Subcutaneous abdominal adipose tissue (tissue), 5 donors: ENCODE results near the gene RCE1.
"Not testable (repeated sequence)": the region's sequence is repeated elsewhere in the genome, so short reads cannot be mapped to it uniquely, and the experiment has no call there.

ENCODE experiments used
- H3K27ac ChIP-seq: one replicate; pipeline ENCODE4 v1.7.0; 2013; ENCODE audit warnings: low read depth, mild to moderate bottlenecking, inconsistent platforms, low read length, moderate library complexity
- H3K27me3 ChIP-seq, 5 donors: one replicate each; pipeline ENCODE4 v1.7.0; 2013; ENCODE audit warnings: low read length in 5 of 5, inconsistent platforms in 1 of 5; ENCODE audit not compliant: control insufficient read depth in 5 of 5, insufficient read depth in 4 of 5
- H3K36me3 ChIP-seq, 5 donors: one replicate each; pipeline ENCODE4 v1.7.0; 2013; ENCODE audit warnings: low read length in 5 of 5; ENCODE audit not compliant: control insufficient read depth in 5 of 5, insufficient read depth in 5 of 5
- H3K4me1 ChIP-seq, 5 donors: one replicate each; pipeline ENCODE4 v1.7.0; 2013; ENCODE audit warnings: low read length in 5 of 5, mild to moderate bottlenecking in 3 of 5, moderate library complexity in 1 of 5; ENCODE audit not compliant: control insufficient read depth in 5 of 5, insufficient read depth in 5 of 5
- H3K4me3 ChIP-seq, 5 donors: one replicate each; pipeline ENCODE4 v1.7.0; 2013; ENCODE audit warnings: low read length in 5 of 5, low read depth in 1 of 5
- H3K9ac ChIP-seq, 5 donors: one replicate each; pipeline ENCODE4 v1.7.0; 2013; ENCODE audit warnings: low read length in 5 of 5, mild to moderate bottlenecking in 4 of 5, moderate library complexity in 3 of 5
- H3K9me3 ChIP-seq, 5 donors: one replicate each; pipeline ENCODE4 v1.7.0; 2013; ENCODE audit warnings: low read length in 5 of 5; ENCODE audit not compliant: control insufficient read depth in 5 of 5
- donor health status: healthy.
- donor health status: healthy.
- donor health status: healthy.
- donor health status: healthy.
- donor health status: healthy.

The RCE1 gene

GRCh38 chr11:66820901-66821300 lies 22.3 kb upstream of the RCE1 start:
- H3K27me3 ChIP-seq = no peaks in the 10 kb centered on the region

GRCh38 chr11:66823700-66824099 lies 19.5 kb upstream of the RCE1 start:
- Histone ChIP-seq H3K9me3 (no peaks in the 10 kb centered on the region), H3K27ac (no peak overlapping the region), H3K27me3 (no peaks in the 10 kb centered on the region), H3K36me3 (peaks cover 0 to 3% (median 0%) of the 10 kb centered on the region in 5 donors), H3K9ac (no peak overlapping the region), H3K4me1 (no peaks in the 10 kb centered on the region), H3K4me3 (no peak overlapping the region)

More at GRCh38 chr11:66820901-66821300, 22.3 kb upstream of the RCE1 start:
- H3K9ac ChIP-seq = no peak overlapping the region
- no peak overlapping the region for H3K4me3 ChIP-seq
- H3K36me3 ChIP-seq = peaks cover 0 to 4% (median 0%) of the 10 kb centered on the region in 5 donors
- no peaks in the 10 kb centered on the region for H3K4me1 ChIP-seq
- no peak overlapping the region for H3K27ac ChIP-seq
- no peaks in the 10 kb centered on the region for H3K9me3 ChIP-seq

- not testable (repeated sequence) for H3K9ac ChIP-seq, H3K4me1 ChIP-seq, H3K36me3 ChIP-seq, H3K27me3 ChIP-seq, H3K4me3 ChIP-seq, H3K9me3 ChIP-seq, H3K27ac ChIP-seq
Observed at GRCh38 chr11:66824573-66824972, 18.7 kb upstream of the RCE1 start.

- Histone ChIP-seq H3K27me3 (no peaks in the 10 kb centered on the region), H3K4me1 (peaks cover 0 to 5% (median 0%) of the 10 kb centered on the region in 5 donors), H3K36me3 (peaks cover 0 to 13% (median 4%) of the 10 kb centered on the region in 5 donors), H3K27ac (no peak overlapping the region), H3K9me3 (no peaks in the 10 kb centered on the region), H3K9ac (no peak overlapping the region), H3K4me3 (no peak overlapping the region)
Observed at GRCh38 chr11:66834539-66834845, 8.7 kb upstream of the RCE1 start.

GRCh38 chr11:66834943-66835342 lies 8.3 kb upstream of the RCE1 start:
- Histone ChIP-seq H3K27ac (no peak overlapping the region), H3K36me3 (peaks cover 0 to 16% (median 4%) of the 10 kb centered on the region in 5 donors), H3K4me1 (peaks cover 0 to 5% (median 0%) of the 10 kb centered on the region in 5 donors)

GRCh38 chr11:66835768-66836405 lies 7.4 kb upstream of the RCE1 start:
- H3K9ac ChIP-seq = no peak overlapping the region
- no peaks in the 10 kb centered on the region for H3K27me3 ChIP-seq
- H3K27ac ChIP-seq = no peak overlapping the region
- no peak overlapping the region for H3K4me3 ChIP-seq
- peaks cover 0 to 8% (median 3%) of the 10 kb centered on the region in 5 donors for H3K4me1 ChIP-seq
- H3K9me3 ChIP-seq = no peaks in the 10 kb centered on the region
- peaks cover 0 to 20% (median 4%) of the 10 kb centered on the region in 5 donors for H3K36me3 ChIP-seq

More at GRCh38 chr11:66834943-66835342, 8.3 kb upstream of the RCE1 start:
- no peaks in the 10 kb centered on the region for H3K9me3 ChIP-seq
- no peak overlapping the region for H3K4me3 ChIP-seq
- no peak overlapping the region for H3K9ac ChIP-seq
- no peaks in the 10 kb centered on the region for H3K27me3 ChIP-seq

GRCh38 chr11:66840317-66841091 lies 2.7 kb upstream of the RCE1 start:
- H3K9ac ChIP-seq = no peak overlapping the region
- no peaks in the 10 kb centered on the region for H3K9me3 ChIP-seq
- peaks cover 11 to 39% (median 36%) of the 10 kb centered on the region in 5 donors for H3K4me1 ChIP-seq
- no peak overlapping the region for H3K4me3 ChIP-seq
- H3K27me3 ChIP-seq = no peaks in the 10 kb centered on the region
- H3K36me3 ChIP-seq = peaks cover 0 to 29% (median 11%) of the 10 kb centered on the region in 5 donors
- no peak overlapping the region for H3K27ac ChIP-seq

GRCh38 chr11:66841861-66842260 lies 1.4 kb upstream of the RCE1 start:
- Histone ChIP-seq H3K4me3 (peak overlapping the region; percentile 74 to 96 (median 95)), H3K9ac (peak overlapping the region; percentile 94 to 97 (median 96)), H3K9me3 (no peaks in the 10 kb centered on the region), H3K36me3 (peaks cover 0 to 42% (median 24%) of the 10 kb centered on the region in 5 donors), H3K27me3 (no peaks in the 10 kb centered on the region), H3K4me1 (peaks cover 11 to 36% (median 34%) of the 10 kb centered on the region in 5 donors), H3K27ac (peak overlapping the region; percentile 79)

- Histone ChIP-seq H3K4me3 (peak overlapping the region; percentile 74 to 96 (median 95)), H3K9me3 (no peaks in the 10 kb centered on the region), H3K4me1 (peaks cover 11 to 36% (median 35%) of the 10 kb centered on the region in 5 donors), H3K27ac (peak overlapping the region; percentile 79), H3K36me3 (peaks cover 0 to 46% (median 28%) of the 10 kb centered on the region in 5 donors), H3K27me3 (no peaks in the 10 kb centered on the region), H3K9ac (peak overlapping the region; percentile 94 to 97 (median 96))
Observed at GRCh38 chr11:66842501-66842895, 743 bp upstream of the RCE1 start.
